OCI-LY3 (cell line): ENCODE measurements around the gene C1GALT1.
A peak's percentile ranks its signal among the peaks of the same experiment; 100 is the strongest.

Experiments
- H2AFZ ChIP-seq: fragments of 200-600, 300-600 bp; shearing (Covaris generic); 2 replicates; pipeline ENCODE4 v1.6.0; 2014; ENCODE audit warnings: antibody characterized with exemption, low read depth, low read length
- H3K27ac ChIP-seq: fragments of 200-600, 300-600 bp; sonication (generic); 2 replicates; pipeline ENCODE4 v1.5.1; 2014; ENCODE audit warnings: mild to moderate bottlenecking, low read length, moderate library complexity, mixed read lengths
- H3K27me3 ChIP-seq: fragments of 200-600, 300-600 bp; sonication (generic); 2 replicates; pipeline ENCODE4 v1.6.1; 2014; ENCODE audit warnings: low read depth, low read length, mixed read lengths
- H3K36me3 ChIP-seq: fragments of 200-600, 300-600 bp; sonication (generic); replicated peaks from 2 replicates; pipeline ENCODE3; 2014; ENCODE audit warnings: low read depth, low read length, mixed read lengths
- H3K4me1 ChIP-seq: fragments of 300-600, 200-600 bp; sonication (generic); 2 replicates; pipeline ENCODE4 v1.6.1; 2014; ENCODE audit warnings: low read length, mixed read lengths
- H3K4me2 ChIP-seq: fragments of 200-600, 300-600 bp; sonication (generic); 2 replicates; pipeline ENCODE4 v1.6.1; 2014; ENCODE audit warnings: low read length, mixed read lengths
- H3K4me3 ChIP-seq: fragments of 300-600, 200-600 bp; sonication (generic); 2 replicates; pipeline ENCODE4 v1.5.1; 2014; ENCODE audit warnings: antibody characterized with exemption, mild to moderate bottlenecking, low read length, moderate library complexity
- H3K79me2 ChIP-seq: fragments of 300-600, 200-600 bp; shearing (Covaris generic); 2 replicates; pipeline ENCODE4 v1.6.1; 2014; ENCODE audit warnings: mild to moderate bottlenecking, low read length, mixed read lengths
- H3K9ac ChIP-seq: fragments of 300-600, 200-600 bp; shearing (Covaris generic); 2 replicates; pipeline ENCODE4 v1.6.0; 2014; ENCODE audit warnings: mild to moderate bottlenecking, low read length, moderate library complexity
- H3K9me3 ChIP-seq: fragments of 200-600, 300-600 bp; shearing (Covaris generic); 2 replicates; pipeline ENCODE4 v1.6.1; 2014; ENCODE audit warnings: low read length, mixed read lengths; ENCODE audit not compliant: insufficient read depth
- H4K20me1 ChIP-seq: fragments of 200-600, 300-600 bp; sonication (generic); 2 replicates; pipeline ENCODE4 v1.6.1; 2016; ENCODE audit warnings: low read length, mixed read lengths; ENCODE audit not compliant: insufficient read depth
- CTCF ChIP-seq: fragments of 200-600, 300-600 bp; sonication (generic); IDR thresholded peaks from 2 replicates; pipeline ENCODE4 v1.5.1; 2014; ENCODE audit warnings: antibody characterized with exemption, low read length, low read depth
- EZH2phosphoT487 ChIP-seq: fragments of 200-600 bp; shearing (Covaris generic); IDR thresholded peaks from 2 replicates; pipeline ENCODE4 v1.6.1; 2018; ENCODE audit warnings: antibody characterized with exemption, mixed run types, low read depth

Gene C1GALT1

GRCh38 chr7:7156663-7157062, 25.7 kb upstream of the C1GALT1 start:
- H3K9me3 ChIP-seq: no peaks in the 10 kb centered on the region
- H4K20me1 ChIP-seq: no peaks in the 10 kb centered on the region
- H3K9ac ChIP-seq: no peak overlapping the region
- no peak for TF ChIP-seq CTCF
- TF ChIP-seq EZH2phosphoT487: no peak
- H3K79me2 ChIP-seq: no peaks in the 10 kb centered on the region
- H3K36me3 ChIP-seq: no peaks in the 10 kb centered on the region
- no peak overlapping the region for H3K27ac ChIP-seq
- H3K4me3 ChIP-seq: no peak overlapping the region
- H3K4me1 ChIP-seq: no peaks in the 10 kb centered on the region
- H3K4me2 ChIP-seq: no peak overlapping the region
- no peaks in the 10 kb centered on the region for H3K27me3 ChIP-seq
- H2AFZ ChIP-seq: no peak overlapping the region

GRCh38 chr7:7157177-7157886, 25.0 kb upstream of the C1GALT1 start:
- H3K9me3 ChIP-seq: no peaks in the 10 kb centered on the region
- no peak overlapping the region for H3K9ac ChIP-seq
- no peak overlapping the region for H3K4me2 ChIP-seq
- H3K4me3 ChIP-seq: no peak overlapping the region
- TF ChIP-seq CTCF (no peak), EZH2phosphoT487 (no peak)
- H3K36me3 ChIP-seq: no peaks in the 10 kb centered on the region
- H3K4me1 ChIP-seq: no peaks in the 10 kb centered on the region
- no peaks in the 10 kb centered on the region for H3K27me3 ChIP-seq
- H3K27ac ChIP-seq: no peak overlapping the region
- H3K79me2 ChIP-seq: no peaks in the 10 kb centered on the region
- no peaks in the 10 kb centered on the region for H4K20me1 ChIP-seq
- H2AFZ ChIP-seq: no peak overlapping the region

- no peak overlapping the region for H3K9ac ChIP-seq
- TF ChIP-seq EZH2phosphoT487 (no peak), CTCF (no peak)
- H4K20me1 ChIP-seq: no peaks in the 10 kb centered on the region
- no peaks in the 10 kb centered on the region for H3K9me3 ChIP-seq
- H3K4me1 ChIP-seq: no peaks in the 10 kb centered on the region
- no peaks in the 10 kb centered on the region for H3K36me3 ChIP-seq
- H3K79me2 ChIP-seq: no peaks in the 10 kb centered on the region
- no peak overlapping the region for H2AFZ ChIP-seq
- no peak overlapping the region for H3K4me3 ChIP-seq
- H3K4me2 ChIP-seq: no peak overlapping the region
- no peak overlapping the region for H3K27ac ChIP-seq
- H3K27me3 ChIP-seq: no peaks in the 10 kb centered on the region
Observed at GRCh38 chr7:7157887-7158271, 24.5 kb upstream of the C1GALT1 start.

- Histone ChIP-seq H3K4me2 (peak overlapping the region; percentile 20; the same call in 1 of the 2 replicates), H3K27me3 (no peaks in the 10 kb centered on the region), H3K4me1 (no peaks in the 10 kb centered on the region), H3K9ac (no peak overlapping the region), H3K79me2 (no peaks in the 10 kb centered on the region), H3K4me3 (no peak overlapping the region), H3K27ac (no peak overlapping the region), H2AFZ (no peak overlapping the region), H3K36me3 (no peaks in the 10 kb centered on the region), H4K20me1 (no peaks in the 10 kb centered on the region), H3K9me3 (no peaks in the 10 kb centered on the region)
- TF ChIP-seq EZH2phosphoT487: no peak
- no peak for TF ChIP-seq CTCF
Observed at GRCh38 chr7:7159063-7159658, 23.2 kb upstream of the C1GALT1 start.
